ENCODE measurements around the gene NUP210L.
A peak's percentile ranks its signal among the peaks of the same experiment; 100 is the strongest.

The NUP210L gene

GRCh38 chr1:154154534-154155191 lies at the start of gene NUP210L:
Gene NUP210L (minus strand): TSS chr1:154155073.
- peak; percentile 16 for DNase-seq

DNA sequence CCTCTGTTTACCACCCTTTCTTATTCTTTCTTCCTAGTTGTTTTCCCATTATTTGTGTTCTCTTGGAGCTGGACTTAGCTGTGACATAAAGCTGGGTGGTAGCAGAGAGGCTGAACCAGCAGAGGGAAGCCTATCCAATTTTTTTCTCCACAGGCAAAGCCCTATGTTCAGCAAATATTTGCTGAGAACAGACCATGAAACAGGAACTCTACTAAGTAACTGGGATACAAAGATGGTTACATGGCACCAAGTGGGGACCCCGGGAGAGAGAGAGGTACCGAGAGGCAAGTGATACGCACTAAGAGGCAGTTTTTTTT lies 44.6 kb upstream of the NUP210L start:
- no peak for DNase-seq

- DNase-seq, result peak; percentile 56
Measured at GRCh38 chr1:154198756-154199562, 44.1 kb upstream of the NUP210L start.

GRCh38 chr1:154193821-154194220 lies 38.9 kb upstream of the NUP210L start:
- no peak for DNase-seq

- no peak for DNase-seq
Measured at GRCh38 chr1:154192476-154192875, 37.6 kb upstream of the NUP210L start.

- no peak for DNase-seq
Measured at GRCh38 chr1:154191990-154192461, 37.2 kb upstream of the NUP210L start, which contains the start of gene TPM3. Gene TPM3 (minus strand): TSS chr1:154192100. CDS start chr1:154192018, 82 bp downstream.

DNA sequence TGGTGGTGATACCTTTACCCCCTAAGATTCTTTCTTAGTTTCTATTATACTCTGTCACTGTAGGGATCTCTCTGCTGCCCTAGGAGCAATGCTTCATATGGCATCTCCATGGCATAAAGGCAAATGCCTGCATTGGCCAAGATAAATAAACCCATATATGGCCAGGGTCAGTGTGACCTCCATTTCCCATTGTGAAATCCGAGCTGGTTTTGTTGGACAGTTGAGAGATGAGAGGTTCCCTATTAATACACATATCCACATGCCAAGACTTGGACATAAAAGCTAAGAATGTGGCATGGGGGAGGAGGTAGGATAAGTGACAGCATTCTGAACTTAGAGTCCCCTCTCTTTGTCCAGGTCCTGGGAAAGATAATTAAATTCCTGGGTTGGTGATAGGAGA lies 35.7 kb upstream of the NUP210L start:
- no peak for DNase-seq

- DNase-seq, result no peak
Measured at GRCh38 chr1:154186852-154187501, 32.1 kb upstream of the NUP210L start.

GRCh38 chr1:154186177-154186576 lies 31.3 kb upstream of the NUP210L start:
- peak; percentile 14 for DNase-seq

- DNase-seq, result peak; percentile 95
Measured at GRCh38 chr1:154183046-154183915, 28.4 kb upstream of the NUP210L start.

DNA sequence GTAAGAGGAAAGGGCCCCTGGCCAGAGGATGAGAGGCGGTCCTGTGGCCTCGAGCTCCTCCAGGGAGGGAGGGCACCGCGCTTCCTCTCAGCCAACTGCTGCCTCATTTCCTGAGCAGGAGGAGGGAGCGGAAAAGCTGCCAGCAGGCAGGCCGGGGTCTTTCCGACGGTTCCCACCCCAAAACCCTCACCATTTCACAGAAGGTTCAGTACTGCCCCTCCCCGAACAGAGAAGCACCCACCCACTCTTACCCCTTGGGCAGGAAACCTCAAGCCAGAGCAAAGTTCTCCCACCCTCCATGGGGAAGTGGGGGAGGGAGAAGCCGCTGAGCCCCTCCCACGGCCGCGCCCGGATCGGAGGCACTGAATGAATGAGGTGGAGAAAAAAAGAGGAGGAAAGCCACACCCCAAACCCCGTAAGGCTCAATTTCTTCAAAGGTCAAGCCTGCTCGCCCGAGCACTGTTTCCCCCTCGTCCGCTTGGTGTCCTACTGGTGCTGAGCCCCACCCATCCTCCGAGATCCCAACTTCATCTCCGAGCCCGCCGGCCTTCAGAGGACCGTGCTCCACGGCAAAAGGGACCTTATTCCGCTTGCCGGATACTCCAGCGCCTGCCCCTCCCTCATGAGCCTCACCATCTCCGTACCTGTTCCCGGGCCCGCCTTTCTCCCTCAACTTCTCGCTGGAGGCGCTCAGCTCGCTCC lies 27.6 kb upstream of the NUP210L start:
- peak; percentile 60 for DNase-seq

DNA sequence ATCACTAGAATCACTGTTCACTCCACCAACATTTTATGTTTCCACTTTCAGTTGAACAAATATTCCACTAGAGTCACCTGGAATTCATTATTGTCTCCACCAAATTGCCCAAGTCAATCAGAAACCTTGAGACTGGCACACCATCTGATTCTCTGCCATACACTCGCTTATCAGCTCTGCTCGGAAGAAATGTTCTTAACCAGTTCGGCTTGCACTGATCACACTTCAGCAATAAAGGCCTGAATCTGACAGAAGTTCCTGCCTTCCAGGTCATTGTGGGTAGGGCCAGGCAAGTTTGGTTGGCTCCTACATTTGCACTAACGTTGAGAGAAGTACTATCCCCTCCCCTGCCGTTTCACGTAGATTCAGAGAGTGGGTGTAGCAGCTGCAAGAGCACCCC lies 27.1 kb upstream of the NUP210L start:
- no peak for DNase-seq

DNA sequence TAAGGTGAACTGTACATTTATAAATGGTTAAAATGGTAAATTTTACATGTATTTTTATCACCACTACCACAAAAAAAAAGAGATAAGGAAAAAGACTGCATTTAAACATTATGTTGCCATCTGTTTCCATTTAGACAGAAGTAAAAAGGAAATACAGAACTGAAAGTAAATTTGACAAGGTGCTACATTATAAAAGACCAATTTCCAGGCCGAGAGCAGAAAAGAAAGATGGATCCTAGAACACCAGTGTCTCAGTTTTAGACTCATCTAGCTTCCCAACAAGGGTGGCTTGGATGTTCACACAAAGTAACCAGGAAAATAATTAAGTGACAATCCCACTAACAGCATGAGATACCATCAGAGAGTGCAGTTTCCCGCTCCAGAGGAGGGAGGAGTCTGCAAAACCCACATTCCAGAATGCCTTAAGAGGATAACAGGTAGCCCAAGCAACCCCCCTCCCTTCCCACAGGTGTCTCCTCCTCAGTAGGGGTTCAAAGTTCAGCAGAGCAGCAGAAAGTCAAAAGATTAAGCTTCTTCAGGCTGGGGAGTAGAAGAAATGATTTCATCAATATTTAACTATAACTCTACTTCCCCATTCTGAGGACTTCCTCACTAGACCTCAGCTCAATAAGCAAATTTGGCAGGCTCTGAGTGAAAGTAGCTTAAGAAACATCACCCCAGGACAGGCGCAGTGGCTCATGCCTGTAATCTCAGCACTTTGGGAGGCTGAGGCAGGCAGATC lies 25.2 kb upstream of the NUP210L start:
- DNase-seq, result no peak

- no peak for DNase-seq
Measured at GRCh38 chr1:154178911-154179811, 24.3 kb upstream of the NUP210L start.

DNA sequence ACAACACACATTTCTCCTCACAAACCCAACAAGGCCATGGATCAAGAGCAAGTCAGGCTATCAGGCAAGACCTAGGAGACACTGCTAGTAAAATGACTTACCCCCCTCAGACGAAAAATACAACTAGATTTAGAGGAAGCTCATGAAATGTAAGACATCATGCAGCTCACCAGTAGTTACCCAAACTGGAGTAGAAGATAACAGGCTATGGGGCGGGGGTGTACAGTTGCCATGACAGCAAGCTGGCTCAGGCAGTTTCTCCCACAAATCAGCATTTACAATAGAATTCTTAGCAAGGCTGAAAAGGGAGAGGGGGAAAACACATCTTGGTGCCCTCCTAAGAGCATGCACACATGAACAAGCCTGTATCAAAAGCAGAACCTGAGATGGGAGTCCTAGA lies 23.1 kb upstream of the NUP210L start:
- DNase-seq, result no peak

- DNase-seq, result peak; percentile 74
Measured at GRCh38 chr1:154176337-154176736, 21.5 kb upstream of the NUP210L start.

- no peak for DNase-seq
Measured at GRCh38 chr1:154174654-154175053, 19.8 kb upstream of the NUP210L start.

- DNase-seq, result no peak
Measured at GRCh38 chr1:154171880-154172279, 17.0 kb upstream of the NUP210L start.

- DNase-seq, result no peak
Measured at GRCh38 chr1:154171223-154171583, 16.3 kb upstream of the NUP210L start.

GRCh38 chr1:154170547-154171222 lies 15.8 kb upstream of the NUP210L start:
- no peak for DNase-seq

Measured in fibroblast of upper back skin (primary cell).